Measurements from ENCODE around the gene CDK14. TPM values are rescaled to one million over a fixed set of nuclear protein-coding genes. Genes with fewer than 3 reads are reported as not detected.

CDK14 gene
- total RNA-seq, 1 experiment from 2014 or later: not detected

DNA sequence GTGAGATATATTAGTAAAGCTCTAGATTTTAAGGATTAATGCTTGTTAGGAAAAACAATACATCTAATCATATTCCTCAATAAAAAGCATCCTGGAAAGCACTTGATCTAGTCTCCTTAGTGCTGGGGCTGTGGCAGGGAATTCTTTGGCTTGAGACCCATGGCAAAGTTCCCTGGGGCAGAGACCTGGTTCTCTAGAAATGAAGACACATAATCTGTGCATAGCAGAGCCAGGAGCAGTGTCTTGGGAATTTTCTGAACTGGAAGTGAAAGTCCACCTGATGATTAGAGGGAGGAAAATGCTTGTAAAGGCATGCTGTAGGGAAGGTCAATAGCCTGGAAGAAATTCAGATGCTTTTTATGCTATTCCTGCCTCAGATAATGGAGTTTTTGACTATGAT, 247.4 kb downstream of the CDK14 start:
- in situ Hi-C loops (cut with HindIII; ENCODE audit: low sequenced_read_pairs): no loop called here
- peak; percentile 29 for DNase-seq (ENCODE audit: low spot score)

DNA sequence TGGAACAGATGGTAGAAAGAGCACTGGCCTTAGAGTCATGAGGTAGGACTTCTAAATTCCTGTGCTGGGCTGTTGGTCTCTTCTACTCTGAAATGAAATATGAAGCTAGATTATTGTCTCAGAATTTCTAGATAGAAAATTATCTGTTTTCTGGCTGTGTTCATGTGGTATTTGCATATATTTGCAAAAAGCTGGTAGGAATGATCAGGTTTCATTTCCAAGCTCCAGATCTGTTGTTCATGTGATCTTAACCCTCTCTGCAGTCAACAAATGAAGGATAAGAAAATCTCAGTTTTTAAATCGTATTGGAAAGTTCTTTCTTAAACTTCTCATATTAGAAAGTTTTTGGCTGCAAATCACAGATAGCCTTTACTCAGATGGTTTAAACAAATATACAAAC, 248.3 kb downstream of the CDK14 start:
- in situ Hi-C loops (cut with HindIII; ENCODE audit: low sequenced_read_pairs): no loop called here
- no peak for DNase-seq (ENCODE audit: low spot score)

DNA sequence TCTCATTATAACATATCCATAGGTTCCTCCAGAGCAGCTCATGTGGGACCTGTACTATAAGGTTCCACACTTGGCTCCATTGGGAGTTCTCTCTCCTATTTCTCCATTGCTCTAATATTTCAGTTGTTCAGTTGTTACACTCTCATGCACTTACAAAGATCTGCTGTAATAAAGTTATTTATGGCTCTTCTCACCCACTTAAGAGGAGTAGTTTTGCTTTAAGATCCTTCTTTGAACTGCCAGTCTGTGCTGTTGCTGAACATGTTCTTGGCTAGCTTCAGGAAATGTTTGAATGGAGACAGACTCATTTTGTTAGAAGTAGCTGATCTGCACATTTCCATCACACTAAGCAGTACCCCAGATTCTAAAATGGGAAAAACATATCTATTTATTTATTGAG, 250.1 kb downstream of the CDK14 start:
- in situ Hi-C loops (cut with HindIII; ENCODE audit: low sequenced_read_pairs): no loop called here
- no peak for DNase-seq (ENCODE audit: low spot score)

DNA sequence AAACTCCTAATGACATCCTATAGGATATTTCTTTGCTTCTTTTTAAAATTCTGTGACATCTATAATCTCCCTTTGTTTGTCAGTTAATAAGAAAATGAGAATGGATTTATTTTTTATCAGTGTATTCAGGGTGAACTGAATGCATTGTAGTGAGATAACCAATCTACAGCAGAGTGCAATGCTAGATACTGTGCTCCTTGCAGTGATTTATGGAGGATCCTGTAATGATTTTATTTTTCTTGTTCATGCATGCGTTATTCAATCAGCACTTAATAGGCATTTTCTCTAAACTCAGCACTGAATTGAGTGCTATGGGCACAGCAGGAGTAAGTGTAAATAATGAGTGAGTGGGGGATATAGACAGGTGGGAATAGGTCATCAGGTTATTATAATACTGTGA, 253.9 kb downstream of the CDK14 start:
- in situ Hi-C loops (cut with HindIII; ENCODE audit: low sequenced_read_pairs): no loop called here

DNA sequence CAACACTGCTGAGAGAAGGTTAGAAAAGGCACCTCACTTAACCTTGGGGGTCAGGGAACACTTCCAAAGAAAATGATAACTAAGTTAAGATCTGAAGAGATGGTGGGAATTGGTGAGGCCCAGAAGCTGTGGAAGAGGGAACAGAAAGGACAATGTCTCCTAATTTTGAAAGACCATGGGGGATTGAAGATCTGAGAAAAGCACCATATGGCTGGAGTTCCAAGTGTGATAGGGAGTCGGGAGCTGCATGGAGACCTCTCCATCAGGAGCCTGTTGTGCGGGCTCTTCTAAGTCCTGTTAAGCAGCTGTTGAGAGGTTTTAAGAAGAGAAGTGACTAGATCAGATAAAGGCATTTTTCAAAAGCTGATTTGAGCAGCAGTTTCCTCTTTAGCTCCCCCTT, 254.3 kb downstream of the CDK14 start:
- no peak for DNase-seq (ENCODE audit: low spot score)
- in situ Hi-C loops (cut with HindIII; ENCODE audit: low sequenced_read_pairs): no loop called here

More for the DNA sequence above, 253.9 kb downstream of the CDK14 start:
- DNase-seq (ENCODE audit: low spot score): no peak

DNA sequence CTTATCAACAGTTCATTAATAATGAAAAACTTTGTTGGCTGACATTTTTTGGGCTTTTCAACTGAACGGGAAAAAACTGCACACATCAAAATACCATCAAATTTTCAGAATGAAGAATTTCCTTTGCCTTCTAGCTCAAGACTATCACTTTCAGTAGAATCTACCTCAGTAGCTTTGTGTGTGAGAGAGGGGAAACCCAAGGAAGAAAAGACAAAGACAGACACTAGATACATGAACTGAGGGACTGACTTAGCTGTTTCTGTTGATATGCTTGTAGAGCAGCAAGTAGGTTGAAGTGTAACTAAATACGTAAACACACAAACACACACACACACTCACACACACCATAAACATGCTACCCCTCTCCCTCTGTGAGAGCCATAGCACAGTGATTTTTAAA, 257.1 kb downstream of the CDK14 start:
- in situ Hi-C loops (cut with HindIII; ENCODE audit: low sequenced_read_pairs): no loop called here

GRCh38 chr7:90856351-90857070, 260.4 kb downstream of the CDK14 start:
- in situ Hi-C loops (cut with HindIII; ENCODE audit: low sequenced_read_pairs): no loop called here
- no peak for DNase-seq (ENCODE audit: low spot score)

More for the DNA sequence above, 257.1 kb downstream of the CDK14 start:
- DNase-seq (ENCODE audit: low spot score): no peak

DNA sequence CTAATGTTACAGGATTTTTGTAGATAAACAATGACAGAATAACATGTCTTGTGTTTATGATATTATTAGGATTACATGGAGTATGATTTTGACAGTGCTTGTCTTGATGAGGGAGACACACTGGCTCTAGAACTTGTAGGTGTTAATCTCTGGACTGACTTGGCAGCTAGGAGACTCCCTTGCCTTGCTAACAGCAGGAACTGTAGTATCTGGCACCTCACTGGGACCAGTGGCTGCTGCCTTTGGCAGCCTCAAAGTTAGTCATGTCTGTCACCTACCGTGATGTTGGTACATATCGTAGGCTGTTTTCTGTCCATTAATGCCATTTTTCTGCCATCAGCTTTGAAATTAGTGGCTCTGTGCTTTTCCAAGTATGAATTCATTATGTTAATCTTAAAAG, 261.5 kb downstream of the CDK14 start:
- DNase-seq (ENCODE audit: low spot score): peak; percentile 82
- in situ Hi-C loops (cut with HindIII; ENCODE audit: low sequenced_read_pairs): no loop called here

DNA sequence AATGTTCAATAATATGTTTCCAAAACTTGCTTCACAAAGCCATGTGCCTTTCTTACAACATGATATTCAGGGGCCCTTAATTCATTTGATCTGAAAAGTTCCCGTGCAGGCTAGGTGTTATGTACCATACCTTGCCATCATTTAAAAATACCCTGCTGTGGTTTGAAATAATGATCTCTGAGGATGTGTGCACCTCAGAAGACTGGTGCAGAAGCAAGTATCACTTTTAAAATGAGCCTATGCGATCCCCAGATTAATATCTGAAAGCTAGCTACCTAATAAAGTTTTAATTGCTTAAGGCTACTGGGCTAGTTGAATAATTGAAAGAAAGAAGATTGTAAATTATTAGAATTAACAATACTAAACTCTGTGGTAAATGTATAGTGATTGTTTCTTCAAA, 262.4 kb downstream of the CDK14 start:
- DNase-seq (ENCODE audit: low spot score): no peak
- in situ Hi-C loops (cut with HindIII; ENCODE audit: low sequenced_read_pairs): no loop called here

DNA sequence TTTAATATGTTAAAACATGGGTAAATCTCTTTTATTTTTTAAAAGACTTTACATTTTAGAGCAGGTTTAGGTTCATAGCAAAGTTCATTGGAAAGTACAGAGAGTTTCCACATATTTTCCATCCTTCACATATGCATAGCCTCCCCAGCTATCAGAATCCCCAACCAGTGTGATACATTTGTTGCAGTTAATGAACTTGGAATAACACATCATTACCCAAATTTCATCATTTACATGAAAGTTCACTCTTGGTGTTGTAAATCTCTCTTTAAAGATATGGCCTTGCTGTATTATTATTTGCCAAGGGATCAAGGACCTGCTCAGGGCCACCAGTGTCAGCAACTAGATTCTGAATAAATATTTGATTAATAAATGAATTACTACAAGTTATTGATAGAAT, 263.4 kb downstream of the CDK14 start:
- DNase-seq (ENCODE audit: low spot score): no peak
- in situ Hi-C loops (cut with HindIII; ENCODE audit: low sequenced_read_pairs): no loop called here

- in situ Hi-C loops (cut with HindIII; ENCODE audit: low sequenced_read_pairs): no loop called here
- DNase-seq (ENCODE audit: low spot score): no peak
Observed at GRCh38 chr7:90864088-90864487, 268.0 kb downstream of the CDK14 start.

GRCh38 chr7:90869335-90869734, 273.2 kb downstream of the CDK14 start:
- in situ Hi-C loops (cut with HindIII; ENCODE audit: low sequenced_read_pairs): no loop called here
- no peak for DNase-seq (ENCODE audit: low spot score)

DNA sequence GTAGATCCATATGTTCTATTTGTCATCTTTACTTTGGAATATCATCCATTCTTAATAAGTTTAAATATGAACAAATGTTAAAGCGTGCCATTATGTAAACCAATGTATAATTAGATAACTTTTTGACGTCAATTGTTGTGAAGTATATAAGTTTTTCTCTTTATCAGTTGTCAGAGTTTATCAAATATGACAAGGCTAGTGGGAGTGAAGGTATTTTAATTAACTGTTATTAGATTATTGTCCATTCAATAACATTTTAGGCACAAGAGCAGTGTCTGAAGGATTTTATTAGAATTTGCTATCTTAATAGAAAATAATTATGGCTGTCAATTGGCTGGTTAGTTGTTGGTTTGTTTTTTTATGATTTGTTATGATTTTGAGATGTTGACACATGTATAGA, 280.6 kb downstream of the CDK14 start:
- DNase-seq (ENCODE audit: low spot score): no peak
- in situ Hi-C loops (cut with HindIII; ENCODE audit: low sequenced_read_pairs): no loop called here

DNA sequence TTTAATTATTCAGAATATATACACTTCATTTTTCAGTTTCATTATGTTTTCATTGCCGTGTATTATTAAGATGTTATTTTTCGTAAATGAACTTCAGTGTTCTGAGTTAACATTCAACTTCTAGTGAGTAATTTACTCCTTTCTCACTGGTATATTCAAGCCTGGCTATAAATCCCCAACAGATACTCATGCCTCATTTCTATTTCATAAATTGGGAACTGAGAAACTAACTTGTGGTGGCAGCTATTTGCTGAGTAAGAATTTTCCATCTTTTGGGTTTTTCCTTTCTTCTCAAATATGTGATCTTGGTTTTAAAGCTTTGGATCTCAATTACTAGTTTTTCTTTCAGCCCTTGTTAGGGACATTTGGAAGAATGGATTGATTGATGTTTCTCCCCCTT, 281.1 kb downstream of the CDK14 start:
- in situ Hi-C loops (cut with HindIII; ENCODE audit: low sequenced_read_pairs): no loop called here
- no peak for DNase-seq (ENCODE audit: low spot score)

DNA sequence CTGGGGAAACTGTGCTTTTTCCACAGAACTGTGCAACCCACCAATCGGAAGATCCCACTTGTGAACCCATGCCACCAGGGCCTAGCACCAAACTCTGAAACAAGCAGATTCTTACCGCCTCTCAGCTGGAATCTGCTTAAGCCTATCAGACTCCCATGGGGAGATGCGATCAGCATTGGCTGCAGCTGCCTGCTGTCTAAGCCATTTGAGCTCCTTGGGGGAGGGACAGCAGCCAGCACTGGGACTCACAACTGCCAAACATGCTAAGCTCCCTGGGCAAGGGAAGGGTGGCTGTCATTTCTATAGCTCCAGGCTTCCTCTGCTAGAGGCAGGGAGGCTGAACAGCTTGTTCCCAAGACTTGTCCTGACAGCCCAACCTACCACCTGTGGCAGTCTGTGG, 283.8 kb downstream of the CDK14 start:
- in situ Hi-C loops (cut with HindIII; ENCODE audit: low sequenced_read_pairs): no loop called here
- no peak for DNase-seq (ENCODE audit: low spot score)

- DNase-seq (ENCODE audit: low spot score): peak; percentile 24
- in situ Hi-C loops (cut with HindIII; ENCODE audit: low sequenced_read_pairs): no loop called here
Observed at GRCh38 chr7:90886416-90886815, 290.3 kb downstream of the CDK14 start.

GRCh38 chr7:90889210-90889609, 293.1 kb downstream of the CDK14 start:
- in situ Hi-C loops (cut with HindIII; ENCODE audit: low sequenced_read_pairs): no loop called here
- no peak for DNase-seq (ENCODE audit: low spot score)

DNA sequence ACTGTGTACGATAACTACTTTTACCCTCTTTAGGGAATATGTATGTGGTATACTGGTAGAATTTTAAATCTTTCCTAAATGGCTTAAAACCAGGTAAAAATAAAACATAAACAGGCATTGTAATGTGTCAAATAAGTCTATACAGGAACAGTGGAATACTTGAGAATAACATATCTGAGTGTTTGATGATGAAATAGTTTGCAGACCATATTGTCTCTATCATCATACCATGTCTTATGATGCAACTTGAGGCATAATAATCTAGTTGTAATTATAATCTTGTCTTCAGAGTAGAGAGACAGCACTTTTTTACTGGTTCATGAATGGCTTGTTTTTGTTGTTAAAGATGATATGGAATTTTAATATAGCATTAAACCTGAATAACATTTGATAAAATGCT, 293.5 kb downstream of the CDK14 start:
- DNase-seq (ENCODE audit: low spot score): no peak
- in situ Hi-C loops (cut with HindIII; ENCODE audit: low sequenced_read_pairs): no loop called here

- DNase-seq (ENCODE audit: low spot score): no peak
- in situ Hi-C loops (cut with HindIII; ENCODE audit: low sequenced_read_pairs): no loop called here
Observed at GRCh38 chr7:90891529-90891928, 295.4 kb downstream of the CDK14 start.

DNA sequence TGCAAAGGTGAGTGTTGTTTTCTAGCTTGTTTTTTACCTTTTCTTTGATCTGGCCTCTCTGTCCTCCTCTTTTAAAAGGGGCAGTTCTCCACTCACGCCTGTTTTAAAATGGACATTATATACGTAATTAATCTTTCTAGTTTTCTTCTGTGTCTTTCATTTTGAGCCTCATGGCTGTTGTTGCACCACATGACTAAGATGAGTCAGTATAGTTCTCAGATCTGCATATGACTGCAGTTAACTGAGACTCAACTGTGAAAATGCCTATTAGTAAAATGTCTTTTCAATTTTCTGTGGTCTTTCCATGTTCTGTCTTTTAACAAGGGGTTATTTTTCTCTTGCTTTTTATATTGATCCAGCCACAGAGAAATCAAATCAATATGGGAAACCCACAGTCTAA, 296.1 kb downstream of the CDK14 start:
- no peak for DNase-seq (ENCODE audit: low spot score)
- in situ Hi-C loops (cut with HindIII; ENCODE audit: low sequenced_read_pairs): no loop called here

GRCh38 chr7:90894122-90894521, 298.0 kb downstream of the CDK14 start:
- DNase-seq (ENCODE audit: low spot score): no peak
- in situ Hi-C loops (cut with HindIII; ENCODE audit: low sequenced_read_pairs): no loop called here

- in situ Hi-C loops (cut with HindIII; ENCODE audit: low sequenced_read_pairs): no loop called here
- no peak for DNase-seq (ENCODE audit: low spot score)
Observed at GRCh38 chr7:90896458-90896857, 300.3 kb downstream of the CDK14 start.
